Central memory CD8-positive, alpha-beta T cell (primary cell): ENCODE data around the gene PKD1.
"Not testable (repeated sequence)": the region's sequence is repeated elsewhere in the genome, so short reads cannot be mapped to it uniquely, and the experiment has no call there.

ENCODE experiments used
- ATAC-seq: fragments of 150-1000 bp; cut with Tn5 transposase; replicated peaks from 2 replicates; pipeline ENCODE4 v1.10.0; 2022; ENCODE audit warnings: mild to moderate bottlenecking, moderate FRiP score, moderate number of reproducible peaks; ENCODE audit not compliant: poor library complexity, severe bottlenecking; ENCODE audit errors: extremely low read depth
- DNase-seq, 2 donors: peaks; one replicate each; pipeline ENCODE4 v3.0.0; 2021; ENCODE audit warnings: low spot score in 2 of 2
- H3K27ac Mint-ChIP-seq: one replicate; pipeline ENCODE4 v1.8.0; 2022; ENCODE audit warnings: low read depth, mild to moderate bottlenecking, moderate library complexity, mixed read lengths
- H3K27me3 Mint-ChIP-seq: one replicate; pipeline ENCODE4 v1.8.0; 2022; ENCODE audit warnings: mixed read lengths
- H3K36me3 Mint-ChIP-seq: one replicate; pipeline ENCODE4 v1.8.0; 2022; ENCODE audit warnings: mild to moderate bottlenecking, moderate library complexity, mixed read lengths; ENCODE audit not compliant: insufficient read depth
- H3K4me1 Mint-ChIP-seq: one replicate; pipeline ENCODE4 v1.8.0; 2022; ENCODE audit warnings: mixed read lengths
- H3K4me3 Mint-ChIP-seq: one replicate; pipeline ENCODE4 v1.8.0; 2022; ENCODE audit warnings: mild to moderate bottlenecking, moderate library complexity, mixed read lengths
- H3K9me3 Mint-ChIP-seq: one replicate; pipeline ENCODE4 v1.8.0; 2022; ENCODE audit warnings: mixed read lengths

The PKD1 gene

DNA sequence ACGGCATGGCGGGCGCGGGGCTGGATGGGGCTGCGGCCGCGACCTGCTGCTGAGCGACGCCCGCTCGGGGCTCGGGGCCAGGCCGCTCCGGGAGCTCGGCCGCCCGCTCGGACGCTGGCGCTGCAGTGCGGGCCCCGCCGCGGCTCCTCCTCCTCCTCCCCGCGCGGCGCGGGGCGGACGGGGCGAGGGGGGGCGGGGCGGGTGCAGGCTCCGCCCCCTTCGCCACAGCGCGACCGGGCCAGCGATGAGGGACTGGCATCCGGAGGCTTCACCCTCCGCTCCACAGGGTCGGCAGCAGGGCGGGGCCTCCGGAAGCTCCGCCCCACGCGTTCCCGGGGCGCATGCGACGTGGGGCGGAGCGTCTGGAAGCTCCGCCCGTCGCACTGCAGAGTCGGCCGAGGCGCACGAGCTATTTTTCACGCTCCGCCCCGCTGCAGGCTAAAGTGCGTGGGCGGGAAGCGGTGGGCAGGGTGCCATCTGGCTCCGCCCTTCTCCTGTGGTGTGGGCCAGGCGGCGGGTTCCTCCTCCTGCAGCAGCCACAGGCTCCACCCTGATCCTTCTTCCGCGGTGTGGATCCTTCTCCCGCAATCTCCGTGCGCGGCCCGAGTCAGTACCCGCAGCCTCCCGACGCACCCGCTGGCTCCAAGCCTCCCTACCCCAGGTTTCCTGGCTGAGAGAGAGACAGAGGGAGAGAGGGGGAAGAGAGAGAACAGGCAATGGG is at the start of gene PKD1:
Gene PKD1 (minus strand): TSS at position 129 of the 721 bp plus-strand sequence. CDS start 209 bp downstream, outside the sequence.
- not testable (repeated sequence) for H3K27me3 Mint-ChIP-seq, H3K9me3 Mint-ChIP-seq
- peak; percentile 98 for DNase-seq
- H3K4me3 Mint-ChIP-seq, result peak within 1 kb of the TSS; percentile 85
- peak; percentile 58 for ATAC-seq
- peak within 1 kb of the TSS; percentile 58 for H3K27ac Mint-ChIP-seq
- peaks cover 14% of the 10 kb centered on the region for H3K36me3 Mint-ChIP-seq
- peaks cover 14% of the 10 kb centered on the region for H3K4me1 Mint-ChIP-seq

DNA sequence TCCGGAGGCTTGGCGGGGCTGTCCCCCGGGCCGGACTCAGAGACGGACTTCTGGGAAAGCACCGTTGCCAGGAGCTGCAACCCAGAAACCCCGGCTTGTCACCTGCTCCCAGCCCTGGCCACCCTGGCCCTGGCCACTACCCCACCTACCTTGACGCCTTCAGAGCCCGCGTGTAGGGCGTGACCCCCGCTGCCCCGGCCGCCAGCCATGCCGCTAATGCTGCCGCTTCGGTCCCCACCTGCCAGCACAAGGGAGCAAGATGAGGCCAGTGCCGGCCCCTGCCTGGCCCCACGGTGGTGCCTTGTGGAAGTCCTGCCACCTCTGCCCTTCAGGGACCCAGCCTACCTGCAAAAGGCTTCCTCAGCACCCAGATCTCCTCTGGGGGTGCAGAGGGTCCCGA is 49.3 kb upstream of the PKD1 start:
- H3K36me3 Mint-ChIP-seq, result peaks cover 2% of the 10 kb centered on the region
- H3K4me1 Mint-ChIP-seq, result peaks cover 9% of the 10 kb centered on the region
- no peak overlapping the region for H3K4me3 Mint-ChIP-seq
- H3K27ac Mint-ChIP-seq, result no peak overlapping the region
- DNase-seq (no peak), ATAC-seq (no peak)
- H3K27me3 Mint-ChIP-seq, result no peaks in the 10 kb centered on the region
- no peaks in the 10 kb centered on the region for H3K9me3 Mint-ChIP-seq

DNA sequence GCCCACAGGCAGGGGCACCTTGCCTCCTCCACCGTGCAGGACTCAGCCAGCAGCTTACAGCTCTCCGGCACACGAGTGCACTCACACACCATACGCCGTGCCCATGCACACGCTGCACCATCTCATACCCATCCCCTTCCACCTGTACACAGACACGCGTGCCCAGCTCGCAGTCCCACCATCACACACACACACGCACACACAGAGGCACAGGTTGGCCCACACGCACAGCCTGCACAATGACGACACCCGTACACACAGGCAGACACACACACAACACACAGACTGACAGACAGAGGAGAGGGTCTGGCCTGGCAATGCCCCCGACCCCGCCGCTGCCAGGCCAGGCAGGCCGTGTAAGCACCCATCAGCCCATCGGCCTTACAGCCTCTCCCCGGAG is 48.6 kb upstream of the PKD1 start:
- Mint-ChIP-seq H3K4me1 (peaks cover 9% of the 10 kb centered on the region), H3K9me3 (no peaks in the 10 kb centered on the region), H3K27me3 (no peaks in the 10 kb centered on the region), H3K27ac (no peak overlapping the region), H3K4me3 (no peak overlapping the region), H3K36me3 (peaks cover 2% of the 10 kb centered on the region)
- DNase-seq, result no peak
- no peak for ATAC-seq

DNA sequence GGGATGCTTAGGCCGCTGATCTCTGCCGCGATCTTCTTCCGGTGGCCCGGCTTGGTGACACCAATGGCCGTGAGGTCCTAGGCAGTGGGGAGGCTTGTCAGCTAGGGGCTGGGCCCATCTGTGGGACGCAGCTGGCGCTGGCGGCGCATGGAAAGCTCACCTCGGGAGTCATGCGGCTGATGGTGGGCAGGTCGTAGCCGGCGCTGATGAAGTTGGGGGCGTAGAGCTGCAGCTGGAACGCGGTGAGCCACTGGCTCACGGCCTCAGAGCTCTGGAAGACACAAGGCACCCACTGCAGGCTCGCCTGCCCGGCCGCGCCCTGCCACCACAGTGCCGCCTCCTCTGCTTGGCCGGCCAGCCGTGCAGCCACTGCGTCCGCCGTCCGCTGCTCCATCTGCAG is 48.0 kb upstream of the PKD1 start:
- Mint-ChIP-seq H3K4me3 (no peak overlapping the region), H3K4me1 (peaks cover 9% of the 10 kb centered on the region), H3K27me3 (no peaks in the 10 kb centered on the region), H3K9me3 (no peaks in the 10 kb centered on the region), H3K36me3 (peaks cover 5% of the 10 kb centered on the region), H3K27ac (no peak overlapping the region)
- no peak for DNase-seq
- no peak for ATAC-seq

DNA sequence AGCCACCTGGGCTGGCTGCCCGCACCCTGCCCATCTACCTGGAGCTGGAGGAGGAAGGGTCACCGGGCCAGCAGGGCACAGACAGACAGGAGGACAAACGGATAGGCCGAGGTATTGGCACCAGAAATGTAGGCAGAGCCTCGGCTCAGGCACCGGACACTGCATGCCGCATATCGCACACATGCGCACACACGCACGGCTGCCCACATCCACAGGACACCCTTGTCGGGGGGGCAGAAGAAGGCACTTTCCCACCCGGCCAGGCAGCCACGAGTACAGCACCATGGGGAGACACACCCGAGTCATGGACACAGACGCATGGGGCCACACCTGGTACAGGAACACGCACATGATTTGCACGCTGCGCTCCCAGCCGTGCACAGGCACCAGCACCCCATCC is 46.3 kb upstream of the PKD1 start:
- Mint-ChIP-seq H3K4me3 (no peak overlapping the region), H3K27ac (no peak overlapping the region), H3K36me3 (peaks cover 6% of the 10 kb centered on the region), H3K27me3 (no peaks in the 10 kb centered on the region), H3K4me1 (peaks cover 9% of the 10 kb centered on the region), H3K9me3 (no peaks in the 10 kb centered on the region)
- DNase-seq (no peak), ATAC-seq (no peak)

DNA sequence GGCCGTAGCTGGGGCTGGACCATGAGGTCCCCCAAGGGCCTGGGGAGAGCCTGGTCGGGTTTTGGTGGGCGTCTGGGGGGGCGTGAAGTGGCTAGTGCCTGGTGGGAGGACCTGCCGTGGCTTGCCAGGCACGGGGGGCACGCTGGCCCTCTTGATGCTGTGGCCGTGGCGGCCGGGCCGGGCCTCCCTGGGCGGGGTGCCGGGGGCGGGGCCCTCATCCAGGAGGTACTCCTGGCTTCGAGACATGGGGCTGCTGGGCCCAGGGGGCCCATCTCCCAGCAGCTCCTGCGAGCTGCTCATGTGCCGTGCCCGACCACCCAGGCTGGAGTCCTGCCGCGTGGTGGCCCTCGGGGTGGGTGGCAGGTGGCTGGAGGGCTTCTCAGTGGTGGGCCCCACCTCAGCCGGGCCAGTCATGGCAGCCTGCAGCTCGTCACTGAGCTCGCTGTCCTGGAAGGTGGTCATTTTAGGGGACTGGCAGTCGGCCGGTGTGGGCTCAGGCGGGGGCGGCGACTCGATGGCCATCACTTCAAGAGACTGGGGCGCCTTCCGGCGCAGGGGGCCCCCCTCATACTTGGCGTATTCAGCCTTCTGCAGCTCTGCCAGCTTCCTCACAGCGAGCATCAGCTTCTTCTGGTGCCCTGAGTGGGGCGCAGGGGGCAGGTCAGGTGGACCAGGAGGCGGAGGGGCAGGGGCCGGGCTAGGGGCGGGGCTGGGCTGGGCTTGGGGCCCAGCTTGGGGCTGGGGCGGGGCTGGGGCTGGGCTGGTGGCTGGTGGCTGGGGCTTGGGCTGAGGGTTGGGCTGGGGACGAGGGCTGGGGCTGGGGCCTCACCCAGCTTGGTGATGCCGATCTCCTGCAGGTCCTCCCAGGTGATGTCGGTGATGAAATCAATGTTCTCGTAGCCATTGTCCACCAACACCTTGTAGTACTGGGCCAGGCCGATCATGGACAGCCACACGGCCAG is 45.5 kb upstream of the PKD1 start:
- Mint-ChIP-seq H3K27me3 (no peaks in the 10 kb centered on the region), H3K9me3 (no peaks in the 10 kb centered on the region), H3K27ac (no peak overlapping the region), H3K4me3 (no peak overlapping the region), H3K36me3 (peaks cover 5% of the 10 kb centered on the region), H3K4me1 (peaks cover 9% of the 10 kb centered on the region)
- ATAC-seq (no peak), DNase-seq (no peak)

DNA sequence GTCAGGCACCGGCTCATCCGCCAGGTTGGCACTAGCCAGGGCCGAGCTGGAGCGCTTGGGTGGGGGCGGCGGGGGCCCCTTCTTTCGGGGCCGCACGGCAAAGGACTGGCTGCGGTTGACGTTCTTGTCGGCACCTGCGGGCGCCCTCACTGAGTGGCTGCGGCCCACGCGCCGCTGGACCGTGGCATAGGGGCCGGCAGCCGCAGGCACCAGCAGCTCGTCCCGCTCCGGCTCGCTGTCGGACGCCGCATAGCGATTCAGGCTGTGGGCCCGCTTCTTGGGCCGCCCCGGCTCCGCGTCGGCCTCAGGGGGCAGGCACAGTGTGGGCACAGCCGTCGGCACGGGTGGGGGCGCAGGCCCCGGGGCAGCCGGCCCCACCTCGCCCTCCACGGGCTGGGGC is 44.8 kb upstream of the PKD1 start:
- H3K4me3 Mint-ChIP-seq, result no peak overlapping the region
- H3K4me1 Mint-ChIP-seq, result peaks cover 9% of the 10 kb centered on the region
- H3K27ac Mint-ChIP-seq, result no peak overlapping the region
- no peaks in the 10 kb centered on the region for H3K9me3 Mint-ChIP-seq
- ATAC-seq, result no peak
- no peak for DNase-seq
- no peaks in the 10 kb centered on the region for H3K27me3 Mint-ChIP-seq
- H3K36me3 Mint-ChIP-seq, result peaks cover 4% of the 10 kb centered on the region

DNA sequence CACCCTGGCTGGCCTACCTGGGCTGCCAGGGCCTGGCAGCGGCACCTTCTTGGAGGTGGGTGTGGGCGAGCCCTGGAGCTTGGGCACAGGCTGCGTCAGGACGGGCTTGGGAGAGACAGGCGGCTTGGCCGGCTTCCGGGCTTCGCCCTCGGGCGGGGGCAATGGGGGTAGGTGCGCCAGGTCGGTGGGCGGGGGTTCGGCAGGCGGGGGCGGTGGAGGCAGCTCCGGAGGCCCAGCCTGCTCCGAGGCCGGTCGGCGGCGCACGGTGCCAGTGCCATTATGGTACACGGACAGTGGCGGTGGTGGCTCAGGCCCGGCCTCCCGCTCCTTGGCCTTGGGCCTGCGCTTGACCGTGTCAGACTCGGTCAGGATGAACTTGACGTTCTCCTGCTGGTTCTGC is 43.9 kb upstream of the PKD1 start:
- DNase-seq, result no peak
- no peak for ATAC-seq
- no peak overlapping the region for H3K27ac Mint-ChIP-seq
- H3K4me3 Mint-ChIP-seq, result no peak overlapping the region
- no peaks in the 10 kb centered on the region for H3K9me3 Mint-ChIP-seq
- peaks cover 4% of the 10 kb centered on the region for H3K36me3 Mint-ChIP-seq
- H3K4me1 Mint-ChIP-seq, result peaks cover 9% of the 10 kb centered on the region
- no peaks in the 10 kb centered on the region for H3K27me3 Mint-ChIP-seq

DNA sequence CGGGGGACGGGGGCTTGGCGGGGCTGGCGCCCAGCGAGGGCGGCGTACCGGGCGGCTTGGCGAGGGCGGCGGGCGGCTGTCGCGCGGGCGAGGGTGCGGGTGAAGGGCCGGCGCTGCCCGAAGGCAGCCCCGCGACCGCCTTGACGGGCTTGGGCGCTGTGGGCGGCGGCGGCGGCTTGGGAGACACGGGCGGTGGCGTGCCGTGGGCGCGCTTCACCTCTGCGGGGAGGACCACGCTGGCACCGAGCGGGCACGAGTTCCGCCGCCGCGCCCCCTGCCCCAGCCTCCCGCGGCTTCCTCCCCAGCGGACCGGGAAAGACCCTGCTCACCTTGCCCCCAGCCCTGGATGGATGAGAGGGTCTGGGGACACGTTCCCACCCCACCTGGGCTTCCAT is 43.4 kb upstream of the PKD1 start:
- no peaks in the 10 kb centered on the region for H3K9me3 Mint-ChIP-seq
- no peak for ATAC-seq

DNA sequence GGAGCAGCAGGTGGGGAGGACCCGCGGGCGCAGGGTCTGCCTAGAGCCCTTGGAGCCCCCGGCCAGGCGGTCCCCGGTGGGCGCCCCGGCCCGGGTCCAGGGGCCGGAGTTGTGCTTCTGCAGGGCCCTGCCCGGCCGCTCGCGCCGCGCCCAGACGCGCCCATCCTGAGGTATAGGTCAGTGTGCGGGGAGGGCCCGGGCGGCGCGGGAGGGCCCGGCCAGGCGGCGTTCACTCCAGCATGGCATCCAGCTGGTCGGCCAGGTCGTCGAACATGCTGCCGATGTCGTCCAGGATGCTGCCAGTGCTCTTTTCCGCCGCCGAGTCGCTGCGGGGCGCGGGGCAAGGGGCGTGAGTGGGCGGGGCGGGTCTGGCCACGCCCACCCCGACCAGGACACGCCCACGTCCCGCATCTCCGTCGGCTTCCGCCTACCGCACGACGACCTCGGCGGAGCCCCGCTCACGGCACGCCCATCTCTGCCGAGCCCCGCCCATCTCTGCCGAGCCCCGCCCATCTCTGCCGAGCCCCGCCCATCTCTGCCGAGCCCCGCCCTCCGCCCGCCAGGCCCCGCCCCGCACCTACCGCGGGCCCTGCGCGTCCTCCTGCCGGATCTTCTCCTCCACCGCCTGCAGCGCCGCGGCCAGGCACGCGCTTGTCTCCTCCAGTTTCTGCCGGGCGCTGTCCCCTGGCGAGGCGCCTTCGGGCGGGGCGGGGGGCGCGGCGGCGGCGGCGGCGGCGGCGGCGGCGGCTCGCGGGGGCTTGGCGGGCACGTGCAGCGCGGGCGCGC is 42.8 kb upstream of the PKD1 start:
- Mint-ChIP-seq H3K27me3 (no peaks in the 10 kb centered on the region), H3K4me3 (no peak overlapping the region), H3K27ac (no peak overlapping the region), H3K4me1 (peaks cover 9% of the 10 kb centered on the region), H3K9me3 (no peaks in the 10 kb centered on the region), H3K36me3 (peaks cover 6% of the 10 kb centered on the region)
- ATAC-seq (no peak), DNase-seq (no peak)

More for the DNA sequence above, 43.4 kb upstream of the PKD1 start:
- no peak overlapping the region for H3K27ac Mint-ChIP-seq
- peaks cover 9% of the 10 kb centered on the region for H3K4me1 Mint-ChIP-seq
- H3K4me3 Mint-ChIP-seq, result no peak overlapping the region
- DNase-seq, result no peak
- H3K36me3 Mint-ChIP-seq, result peaks cover 6% of the 10 kb centered on the region
- H3K27me3 Mint-ChIP-seq, result no peaks in the 10 kb centered on the region

DNA sequence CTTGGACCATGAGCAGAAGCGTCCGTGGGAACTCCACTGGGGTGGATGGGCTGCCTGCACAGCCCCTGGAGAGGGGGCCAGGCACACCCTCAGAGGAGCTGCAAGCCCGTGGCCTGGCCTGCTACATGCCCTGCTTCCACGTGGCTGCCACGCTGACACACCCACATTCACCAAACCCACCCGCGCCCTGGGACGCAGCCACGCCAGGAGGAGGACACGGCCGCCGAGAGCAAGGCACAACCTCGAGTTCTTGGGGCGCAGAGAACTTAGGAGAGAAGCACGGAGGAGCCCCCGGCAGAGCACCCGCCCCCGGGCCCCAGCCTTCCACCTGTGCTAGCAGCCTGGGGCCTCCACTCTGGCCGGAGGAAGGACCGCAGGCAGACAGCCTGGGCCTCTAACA is 41.9 kb upstream of the PKD1 start:
- Mint-ChIP-seq H3K9me3 (no peaks in the 10 kb centered on the region), H3K27ac (no peak overlapping the region), H3K27me3 (no peaks in the 10 kb centered on the region), H3K4me1 (peaks cover 9% of the 10 kb centered on the region), H3K36me3 (peaks cover 6% of the 10 kb centered on the region), H3K4me3 (no peak overlapping the region)
- ATAC-seq, result no peak
- no peak for DNase-seq

DNA sequence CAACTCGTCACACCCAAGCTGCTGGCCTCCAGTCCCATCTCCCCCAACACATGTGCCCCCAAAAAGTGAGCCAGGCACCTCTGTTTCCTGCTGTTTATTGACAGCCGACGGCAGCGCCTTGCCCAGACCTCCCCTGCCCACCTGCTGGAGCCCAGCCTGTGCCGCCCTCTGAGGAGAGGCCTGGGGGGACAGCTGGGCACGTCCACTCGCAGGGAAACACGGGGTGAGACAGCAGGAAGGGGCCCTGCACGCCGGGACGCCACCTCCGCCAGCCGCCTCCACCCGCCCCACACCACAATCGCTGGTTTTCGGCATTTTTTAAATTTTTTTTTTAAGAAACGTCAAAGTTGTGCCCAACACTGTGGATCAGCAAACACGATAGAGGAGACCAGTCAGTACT is 41.4 kb upstream of the PKD1 start:
- H3K4me3 Mint-ChIP-seq, result no peak overlapping the region
- peaks cover 5% of the 10 kb centered on the region for H3K4me1 Mint-ChIP-seq
- H3K27me3 Mint-ChIP-seq, result no peaks in the 10 kb centered on the region
- H3K27ac Mint-ChIP-seq, result no peak overlapping the region
- H3K9me3 Mint-ChIP-seq, result no peaks in the 10 kb centered on the region
- ATAC-seq, result no peak
- H3K36me3 Mint-ChIP-seq, result peaks cover 6% of the 10 kb centered on the region
- DNase-seq, result no peak
